ENCODE measurements around the gene CREB5.
"Not testable (repeated sequence)": the region's sequence is repeated elsewhere in the genome, so short reads cannot be mapped to it uniquely, and the experiment has no call there.

Gene CREB5

GRCh38 chr7:28576656-28577055, 164.3 kb downstream of the CREB5 start:
- no peak for DNase-seq (ENCODE audit: low read depth in 2 of 2)

- DNase-seq (ENCODE audit: low read depth in 2 of 2) = no peak
Measured at GRCh38 chr7:28579571-28579970, 167.3 kb downstream of the CREB5 start.

GRCh38 chr7:28580665-28581064, 168.3 kb downstream of the CREB5 start:
- DNase-seq (ENCODE audit: low read depth in 2 of 2) = no peak

- DNase-seq (ENCODE audit: low read depth in 2 of 2) = no peak
Measured at GRCh38 chr7:28581351-28581750, 169.0 kb downstream of the CREB5 start.

- DNase-seq (ENCODE audit: low read depth in 2 of 2) = no peak
Measured at GRCh38 chr7:28582226-28582625, 169.9 kb downstream of the CREB5 start.

GRCh38 chr7:28584235-28584634, 171.9 kb downstream of the CREB5 start:
- no peak for DNase-seq (ENCODE audit: low read depth in 2 of 2)

- DNase-seq (ENCODE audit: low read depth in 2 of 2) = no peak
Measured at GRCh38 chr7:28586736-28587135, 174.4 kb downstream of the CREB5 start.

- DNase-seq (ENCODE audit: low read depth in 2 of 2) = no peak
Measured at GRCh38 chr7:28587211-28587610, 174.9 kb downstream of the CREB5 start.

GRCh38 chr7:28588602-28589001, 176.3 kb downstream of the CREB5 start:
- no peak for DNase-seq (ENCODE audit: low read depth in 2 of 2)

GRCh38 chr7:28591041-28591674, 178.8 kb downstream of the CREB5 start:
- no peak for DNase-seq (ENCODE audit: low read depth in 2 of 2)

GRCh38 chr7:28591725-28592349, 179.5 kb downstream of the CREB5 start:
- no peak for DNase-seq (ENCODE audit: low read depth in 2 of 2)

GRCh38 chr7:28592861-28593260, 180.5 kb downstream of the CREB5 start:
- DNase-seq (ENCODE audit: low read depth in 2 of 2) = no peak

- no peak for DNase-seq (ENCODE audit: low read depth in 2 of 2)
Measured at GRCh38 chr7:28595076-28595475, 182.8 kb downstream of the CREB5 start.

- DNase-seq (ENCODE audit: low read depth in 2 of 2) = no peak
Measured at GRCh38 chr7:28595801-28596200, 183.5 kb downstream of the CREB5 start.

GRCh38 chr7:28596245-28596935, 184.1 kb downstream of the CREB5 start:
- no peak for DNase-seq (ENCODE audit: low read depth in 2 of 2)

- no peak for DNase-seq (ENCODE audit: low read depth in 2 of 2)
Measured at GRCh38 chr7:28597284-28597683, 185.0 kb downstream of the CREB5 start.

GRCh38 chr7:28598037-28598436, 185.7 kb downstream of the CREB5 start:
- DNase-seq (ENCODE audit: low read depth in 2 of 2) = not testable (repeated sequence)

- DNase-seq (ENCODE audit: low read depth in 2 of 2) = no peak
Measured at GRCh38 chr7:28598586-28598985, 186.3 kb downstream of the CREB5 start.

GRCh38 chr7:28599411-28599810, 187.1 kb downstream of the CREB5 start:
- no peak for DNase-seq (ENCODE audit: low read depth in 2 of 2)

GRCh38 chr7:28602282-28602681, 190.0 kb downstream of the CREB5 start:
- no peak for DNase-seq (ENCODE audit: low read depth in 2 of 2)

GRCh38 chr7:28605427-28606085, 193.2 kb downstream of the CREB5 start:
- DNase-seq (ENCODE audit: low read depth in 2 of 2) = no peak

GRCh38 chr7:28606421-28606820, 194.1 kb downstream of the CREB5 start:
- DNase-seq (ENCODE audit: low read depth in 2 of 2) = no peak

GRCh38 chr7:28607855-28608193, 195.5 kb downstream of the CREB5 start:
- DNase-seq (ENCODE audit: low read depth in 2 of 2) = no peak
